Tibial artery (tissue), 4 donors: Measurements from ENCODE around the gene RAD51D.

ENCODE experiments used
- DNase-seq, 2 donors: peaks; one replicate each; pipeline ENCODE4 v3.0.0-alpha.2; 2019
- H3K27ac ChIP-seq, 2 donors: fragments of 200-600 bp; sonication (generic) in 1 of 2; 1 replicate in 1 of 2; 2 replicates in 1 of 2; pipeline ENCODE4 v1.5.1; 2018 to 2019; ENCODE audit warnings: mild to moderate bottlenecking in 1 of 2
- H3K27me3 ChIP-seq, 2 donors: fragments of 200-600 bp; sonication (generic) in 1 of 2; one replicate each; pipeline versions ENCODE4 v1.5.1 to v1.6.0; 2016 to 2019
- H3K36me3 ChIP-seq, 3 donors: fragments of 200-600 bp; sonication (generic) in 2 of 3; one replicate each; pipeline ENCODE4 v1.5.1; 2016 to 2019; ENCODE audit warnings: mild to moderate bottlenecking in 2 of 3
- H3K4me1 ChIP-seq, 4 donors: fragments of 200-600 bp; sonication (generic) in 2 of 4; 1 replicate in 3 of 4; 2 replicates in 1 of 4; pipeline ENCODE4 v1.5.1; 2016 to 2019
- H3K4me3 ChIP-seq, 2 donors: fragments of 200-600 bp; sonication (generic) in 1 of 2; 1 replicate in 1 of 2; 2 replicates in 1 of 2; pipeline ENCODE4 v1.5.1; 2018 to 2019; ENCODE audit warnings: mild to moderate bottlenecking in 2 of 2
- H3K9me3 ChIP-seq, 3 donors: fragments of 200-600 bp; sonication (generic) in 1 of 3; one replicate each; pipeline ENCODE4 v1.5.1; 2016 to 2019
- intact Hi-C: fragments of 100-400 bp; cut with DNase I; formaldehyde crosslinking; loops from one replicate; pipeline ENCODE4 v1.15.0; 2023; ENCODE audit warnings: low total_unique reads
- TF ChIP-seq, protein P1 (sequence below), 2 experiments: fragments of 200-600 bp in 1 of 2; fragments of 450-650 bp in 1 of 2; IDR thresholded peaks; one replicate each; pipeline ENCODE4 v1.5.1; 2017 to 2019; ENCODE audit warnings: antibody characterized with exemption in 2 of 2, mild to moderate bottlenecking in 1 of 2, moderate library complexity in 1 of 2

The RAD51D gene

DNA sequence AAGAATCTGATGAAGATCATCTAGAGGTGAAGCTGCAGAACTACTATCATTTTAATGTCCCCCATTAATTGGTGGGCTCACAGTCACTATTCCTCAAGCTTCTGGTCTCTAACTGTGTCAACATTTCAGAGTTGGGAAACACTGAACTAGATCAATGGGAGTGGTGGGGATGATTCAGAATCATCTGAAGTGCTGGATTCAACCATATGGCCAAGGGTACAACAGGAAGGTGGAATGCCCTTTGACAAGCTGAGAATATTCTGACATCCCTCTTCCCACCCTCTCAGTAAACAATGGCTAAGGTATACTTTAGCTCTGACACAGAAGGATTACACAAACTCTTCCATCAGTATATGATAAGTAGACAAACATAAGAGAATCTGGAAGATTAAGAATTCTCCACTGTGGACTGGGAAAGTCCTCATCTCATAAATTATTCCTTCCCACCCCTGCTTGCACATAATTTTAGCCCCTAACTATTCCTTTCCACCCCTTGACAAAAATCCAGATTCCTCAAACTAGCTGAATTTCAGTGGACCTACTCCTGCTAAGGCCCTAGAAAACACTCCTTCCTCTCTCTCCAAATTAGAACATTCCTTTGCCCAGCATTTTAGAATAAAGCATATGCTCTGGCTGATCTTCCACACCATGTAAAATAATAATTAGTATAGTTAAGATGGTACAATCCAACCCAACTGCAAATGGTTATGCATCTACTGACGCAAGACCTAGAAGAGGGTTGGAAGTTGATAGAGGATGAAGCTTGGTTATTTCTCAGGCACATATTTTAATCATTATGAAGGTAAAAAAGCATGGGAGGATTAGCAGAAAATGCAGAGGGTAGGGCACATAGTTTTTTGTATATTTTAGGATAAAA is 39.9 kb downstream of the RAD51D start:
- Histone ChIP-seq H3K27me3 (no peaks in the 10 kb centered on the region), H3K36me3 (no peaks in the 10 kb centered on the region), H3K4me1 (peaks cover 0 to 4% (median 0%) of the 10 kb centered on the region in 4 donors), H3K4me3 (no peak overlapping the region), H3K27ac (no peak overlapping the region), H3K9me3 (no peaks in the 10 kb centered on the region)
- no peak for DNase-seq
- TF ChIP-seq, protein P1, sequence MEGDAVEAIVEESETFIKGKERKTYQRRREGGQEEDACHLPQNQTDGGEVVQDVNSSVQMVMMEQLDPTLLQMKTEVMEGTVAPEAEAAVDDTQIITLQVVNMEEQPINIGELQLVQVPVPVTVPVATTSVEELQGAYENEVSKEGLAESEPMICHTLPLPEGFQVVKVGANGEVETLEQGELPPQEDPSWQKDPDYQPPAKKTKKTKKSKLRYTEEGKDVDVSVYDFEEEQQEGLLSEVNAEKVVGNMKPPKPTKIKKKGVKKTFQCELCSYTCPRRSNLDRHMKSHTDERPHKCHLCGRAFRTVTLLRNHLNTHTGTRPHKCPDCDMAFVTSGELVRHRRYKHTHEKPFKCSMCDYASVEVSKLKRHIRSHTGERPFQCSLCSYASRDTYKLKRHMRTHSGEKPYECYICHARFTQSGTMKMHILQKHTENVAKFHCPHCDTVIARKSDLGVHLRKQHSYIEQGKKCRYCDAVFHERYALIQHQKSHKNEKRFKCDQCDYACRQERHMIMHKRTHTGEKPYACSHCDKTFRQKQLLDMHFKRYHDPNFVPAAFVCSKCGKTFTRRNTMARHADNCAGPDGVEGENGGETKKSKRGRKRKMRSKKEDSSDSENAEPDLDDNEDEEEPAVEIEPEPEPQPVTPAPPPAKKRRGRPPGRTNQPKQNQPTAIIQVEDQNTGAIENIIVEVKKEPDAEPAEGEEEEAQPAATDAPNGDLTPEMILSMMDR (IDR thresholded peaks at IDR 0.05) = no peak
- intact Hi-C loops = no loop called here

DNA sequence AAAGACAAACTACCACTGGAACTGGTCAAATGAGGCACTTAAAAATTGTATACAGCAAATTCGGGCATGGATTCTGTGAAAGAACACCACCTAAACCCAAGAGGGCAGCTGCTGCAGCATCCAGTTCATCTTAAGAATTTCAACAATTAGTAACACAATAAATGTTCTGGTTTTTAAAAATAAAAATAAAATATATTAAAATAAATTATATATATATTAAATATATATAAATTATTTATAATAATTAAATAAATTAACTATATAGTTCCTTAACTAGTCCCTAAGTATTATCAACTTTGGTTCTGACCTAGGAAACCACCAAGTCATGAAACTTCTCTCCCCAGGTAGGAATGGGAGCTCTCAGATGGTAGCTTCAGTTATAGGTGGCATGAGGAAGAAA is 42.8 kb downstream of the RAD51D start:
- Histone ChIP-seq H3K4me1 (peaks cover 0 to 4% (median 0%) of the 10 kb centered on the region in 4 donors), H3K27ac (no peak overlapping the region)
- TF ChIP-seq, protein P1 (IDR thresholded peaks at IDR 0.05) = no peak

DNA sequence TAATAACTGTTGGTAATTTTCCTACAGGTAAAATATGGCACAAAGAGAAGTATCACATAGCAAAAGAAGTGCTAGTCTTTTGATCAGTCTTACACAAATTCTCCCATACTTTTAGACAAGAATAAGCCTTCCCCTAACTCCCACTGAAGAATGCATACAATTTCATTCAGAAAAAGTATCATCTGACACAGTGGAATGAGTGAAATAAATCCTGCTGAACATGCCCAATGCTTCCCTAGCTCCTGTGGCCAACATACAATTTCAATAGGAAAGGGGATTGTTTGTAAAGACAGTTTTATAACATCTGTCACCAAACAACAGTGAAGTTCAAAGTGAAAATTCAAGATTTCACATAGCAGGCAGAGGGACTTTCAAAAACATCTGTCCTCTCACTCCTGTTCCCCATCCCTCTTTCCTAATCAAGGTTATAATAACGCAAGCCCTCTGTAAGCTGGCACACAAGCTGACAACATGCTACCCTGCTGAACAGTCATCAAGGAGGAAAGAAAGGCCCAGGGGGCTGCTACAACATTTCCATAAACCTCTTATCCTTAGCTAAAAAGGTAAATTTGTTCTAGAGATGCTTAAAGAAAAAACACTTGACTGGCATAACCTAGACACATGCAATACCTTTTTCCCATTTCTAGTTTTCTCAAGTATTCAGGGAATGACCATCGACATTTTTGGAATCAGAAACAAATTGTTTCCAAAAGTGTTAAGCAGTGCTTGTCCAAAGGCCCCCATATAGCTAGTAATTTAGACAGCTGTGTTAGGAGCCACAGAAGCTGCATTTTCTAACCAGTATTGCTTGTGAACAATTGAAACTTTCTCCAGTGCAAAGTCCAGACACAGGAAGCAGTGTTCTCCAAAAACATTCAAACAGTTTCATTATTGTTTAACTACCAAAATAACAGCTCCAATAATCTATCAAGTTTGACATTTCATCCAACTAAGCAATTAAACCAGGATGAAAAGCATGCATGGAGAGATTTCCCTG is 44.7 kb downstream of the RAD51D start:
- Histone ChIP-seq H3K4me1 (peaks cover 0 to 4% (median 0%) of the 10 kb centered on the region in 4 donors), H3K27me3 (no peaks in the 10 kb centered on the region), H3K4me3 (no peak overlapping the region), H3K27ac (no peak overlapping the region), H3K36me3 (no peaks in the 10 kb centered on the region), H3K9me3 (no peaks in the 10 kb centered on the region)
- TF ChIP-seq, protein P1 (IDR thresholded peaks at IDR 0.05) = no peak
- intact Hi-C loops = no loop called here
- DNase-seq = no peak

More for the DNA sequence above, 42.8 kb downstream of the RAD51D start:
- Histone ChIP-seq H3K27me3 (no peaks in the 10 kb centered on the region), H3K9me3 (no peaks in the 10 kb centered on the region), H3K4me3 (no peak overlapping the region), H3K36me3 (no peaks in the 10 kb centered on the region)
- intact Hi-C loops = no loop called here
- no peak for DNase-seq

DNA sequence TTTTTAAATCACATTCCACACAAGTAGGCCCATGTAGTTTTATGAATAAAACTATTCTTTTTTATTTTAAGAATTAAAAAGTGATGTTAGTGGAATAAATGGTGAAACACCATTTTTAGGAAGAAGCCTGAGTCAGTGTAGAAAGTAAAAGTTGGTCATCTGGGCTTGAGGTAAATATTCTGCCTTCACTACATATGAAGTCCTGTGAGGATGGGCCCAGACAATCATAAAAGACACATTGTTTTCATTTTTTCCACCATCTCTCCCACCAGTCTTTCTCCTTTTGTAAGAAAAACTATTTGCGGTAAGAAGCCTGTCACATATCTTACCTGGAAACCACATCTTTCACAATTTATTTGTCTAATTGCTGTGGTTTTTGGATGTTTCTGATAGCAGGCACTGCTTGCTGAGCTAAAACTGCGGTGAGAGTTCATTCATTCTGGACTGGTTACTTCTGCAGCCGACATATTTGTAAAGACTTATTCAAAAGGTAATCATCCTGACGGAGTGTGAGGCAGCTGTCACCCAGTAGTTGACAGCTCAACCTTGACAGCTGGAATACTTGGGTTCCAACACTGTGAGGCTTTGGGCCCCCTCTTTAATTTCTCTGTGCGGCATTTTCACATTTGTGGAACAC is 45.6 kb downstream of the RAD51D start:
- intact Hi-C loops = no loop called here
- H3K4me1 ChIP-seq = peaks cover 0 to 4% (median 0%) of the 10 kb centered on the region in 4 donors
- no peaks in the 10 kb centered on the region for H3K9me3 ChIP-seq
- H3K27me3 ChIP-seq = no peaks in the 10 kb centered on the region
- DNase-seq = no peak
- H3K4me3 ChIP-seq = no peak overlapping the region
- H3K27ac ChIP-seq = no peak overlapping the region
- H3K36me3 ChIP-seq = no peaks in the 10 kb centered on the region
- TF ChIP-seq, protein P1 (IDR thresholded peaks at IDR 0.05) = no peak

DNA sequence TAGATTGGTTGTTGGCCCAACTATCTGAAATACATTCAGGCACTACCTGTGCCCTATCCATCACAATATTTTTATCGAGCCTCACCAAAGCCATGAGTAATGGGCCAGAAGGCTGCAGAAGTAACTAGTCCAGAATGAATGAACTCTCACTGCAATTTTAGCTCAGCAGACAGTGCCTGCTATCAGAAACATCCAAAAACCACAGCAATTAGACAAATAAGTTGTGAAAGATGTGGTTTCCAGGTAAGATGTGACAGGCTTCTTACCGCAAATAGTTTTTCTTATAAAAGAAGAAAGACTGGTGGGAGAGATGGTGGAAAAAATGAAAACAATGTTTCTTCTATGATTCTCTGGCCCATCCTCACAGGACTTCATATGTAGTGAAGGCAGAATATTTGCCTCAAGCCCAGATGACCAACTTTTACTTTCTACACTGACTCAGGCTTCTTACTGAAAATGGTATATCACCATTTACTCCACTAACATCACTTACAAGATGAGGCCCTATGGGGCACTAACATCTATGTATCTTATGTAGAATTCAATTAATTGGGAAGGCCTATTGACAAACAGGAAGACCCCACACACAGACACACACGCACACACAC is 46.4 kb downstream of the RAD51D start:
- Histone ChIP-seq H3K4me3 (no peak overlapping the region), H3K27ac (no peak overlapping the region), H3K27me3 (no peaks in the 10 kb centered on the region), H3K9me3 (no peaks in the 10 kb centered on the region), H3K4me1 (peaks cover 0 to 4% (median 0%) of the 10 kb centered on the region in 4 donors), H3K36me3 (no peaks in the 10 kb centered on the region)
- TF ChIP-seq, protein P1 (IDR thresholded peaks at IDR 0.05) = no peak
- DNase-seq = no peak
- intact Hi-C loops = no loop called here
